ENCODE measurements around the gene HIPK2.

- TF ChIP-seq POLR2AphosphoS5 (IDR thresholded peaks at IDR 0.05; ENCODE audit: low read depth) (no peak), CTCF (conservative IDR thresholded peaks at IDR 0.05; ENCODE audit: low read depth in 2 of 2) (no peak), EZH2 (IDR thresholded peaks at IDR 0.05; ENCODE audit: low read depth, unreplicated experiment) (no peak), EZH2phosphoT487 (IDR thresholded peaks at IDR 0.05; ENCODE audit: unreplicated experiment) (no peak), REST (IDR thresholded peaks at IDR 0.05; ENCODE audit: unreplicated experiment) (no peak), CREB1 (CRISPR knock-in tag; IDR thresholded peaks at IDR 0.05; ENCODE audit: low read depth) (no peak), ZNF331 (CRISPR knock-in tag; IDR thresholded peaks at IDR 0.05; ENCODE audit: low read depth) (no peak), ETS1 (IDR thresholded peaks at IDR 0.05) (no peak), JUNB (IDR thresholded peaks at IDR 0.05; ENCODE audit: unreplicated experiment) (no peak), ZNF114 (CRISPR knock-in tag; IDR thresholded peaks at IDR 0.05) (no peak), STAT1 (IDR thresholded peaks at IDR 0.05; ENCODE audit: unreplicated experiment) (no peak), NANOG (IDR thresholded peaks at IDR 0.05; ENCODE audit: borderline replicate concordance) (no peak), ZNF462 (CRISPR knock-in tag; IDR thresholded peaks at IDR 0.05) (no peak)
These were observed 129.4 kb downstream of the HIPK2 start for GRCh38 chr7:139648391-139648861.

Measured in GM23338 (cell line).